Osteoblast (primary cell): ENCODE data around the gene SMARCE1. TPM values are rescaled to one million over a fixed set of nuclear protein-coding genes. Genes with fewer than 3 reads are reported as not detected.
A peak's percentile ranks its signal among the peaks of the same experiment; 100 is the strongest.

Source experiments
- DNase-seq: peaks from one replicate; pipeline ENCODE4 v3.0.0; 2011; ENCODE audit warnings: low spot score, mixed read lengths; ENCODE audit not compliant: insufficient read length; ENCODE audit errors: missing footprints
- H2AFZ ChIP-seq: 2 replicates; pipeline ENCODE4 v1.6.0; 2011; ENCODE audit warnings: mild to moderate bottlenecking, low read length
- H3K27ac ChIP-seq: 2 replicates; pipeline ENCODE4 v1.5.1; 2011; ENCODE audit warnings: mild to moderate bottlenecking, low read depth, low read length, moderate library complexity
- H3K27me3 ChIP-seq: 2 replicates; pipeline ENCODE4 v1.6.0; 2012; ENCODE audit warnings: mild to moderate bottlenecking, control low read depth, inconsistent platforms, low read length, moderate library complexity; ENCODE audit not compliant: insufficient read depth
- H3K36me3 ChIP-seq: 2 replicates; pipeline ENCODE4 v1.5.1; 2011; ENCODE audit warnings: mild to moderate bottlenecking, low read length, control low read depth, moderate library complexity; ENCODE audit not compliant: insufficient read depth
- H3K4me1 ChIP-seq: 2 replicates; pipeline ENCODE4 v1.5.1; 2011; ENCODE audit warnings: mild to moderate bottlenecking, low read length, control low read depth, moderate library complexity; ENCODE audit not compliant: insufficient read depth
- H3K4me2 ChIP-seq: 2 replicates; pipeline ENCODE4 v1.6.0; 2011; ENCODE audit warnings: mild to moderate bottlenecking, low read length; ENCODE audit not compliant: insufficient read depth
- H3K4me3 ChIP-seq: fragments of 200-600 bp; sonication (generic); 3 replicates; pipeline ENCODE4 v1.5.1; 2012; ENCODE audit warnings: mild to moderate bottlenecking, low read length, inconsistent platforms; ENCODE audit not compliant: insufficient read depth
- H3K79me2 ChIP-seq: 2 replicates; pipeline ENCODE4 v1.6.0; 2012; ENCODE audit warnings: mild to moderate bottlenecking, low read length, control low read depth, inconsistent platforms; ENCODE audit not compliant: insufficient read depth
- H3K9me3 ChIP-seq: 2 replicates; pipeline ENCODE4 v1.5.1; 2011; ENCODE audit warnings: low read depth, low read length, control low read depth
- H4K20me1 ChIP-seq: 2 replicates; pipeline ENCODE4 v1.6.0; 2012; ENCODE audit warnings: mild to moderate bottlenecking, low read length, control low read depth; ENCODE audit not compliant: insufficient read depth
- total RNA-seq: library from RNA; depleted of rRNA; stranded (reverse); fragments of >200 nt; gene quantifications from 2 replicates; pipeline ENCODE4 v1.2.3, GENCODE V29; 2012
- TF ChIP-seq, protein P1 (sequence below): IDR thresholded peaks from 2 replicates; pipeline ENCODE4 v1.5.1; 2011; ENCODE audit warnings: mild to moderate bottlenecking, low read depth, low read length, moderate library complexity; ENCODE audit errors: extremely low read depth

Gene SMARCE1
- total RNA-seq = 101 and 107 TPM in 2 replicates

DNA sequence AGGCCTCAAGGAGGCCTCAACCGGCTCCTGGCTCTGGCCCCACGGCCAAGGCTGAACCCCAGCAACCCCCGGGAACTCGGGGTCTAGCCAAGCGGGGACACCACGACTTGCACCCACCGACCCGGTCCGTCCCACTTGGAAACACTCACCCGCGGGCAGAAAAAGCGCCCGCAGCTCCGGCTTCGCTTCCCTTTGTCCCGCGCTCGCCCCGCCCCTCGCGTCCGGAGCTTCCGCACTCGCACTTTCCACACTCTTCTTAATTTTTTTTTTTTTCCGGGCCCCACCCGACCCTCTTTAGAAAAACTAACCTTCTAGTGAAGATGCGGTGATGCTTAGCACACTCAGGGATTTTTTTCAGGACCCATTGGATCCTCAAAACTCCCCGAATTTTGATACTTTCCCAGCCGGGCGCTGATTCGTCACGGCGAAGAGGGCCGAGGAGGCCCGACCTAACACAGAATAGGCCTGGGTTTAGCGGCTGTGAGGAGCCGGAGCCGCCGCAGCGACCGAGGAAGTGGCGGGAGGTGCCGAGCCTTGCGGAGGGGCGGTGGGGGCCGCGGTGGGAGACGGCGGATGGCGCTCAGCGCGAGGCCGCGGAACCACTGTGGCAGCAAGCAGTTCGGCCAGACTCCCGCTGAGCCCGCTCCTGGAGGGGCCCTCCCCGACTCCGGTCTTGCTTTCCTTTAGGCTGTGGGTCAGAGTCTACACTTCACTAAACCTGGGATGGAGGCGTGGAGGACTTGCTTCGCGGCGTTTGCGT, at the start of gene SMARCE1:
Gene SMARCE1 (minus strand): TSS at position 195 of the 760 bp plus-strand sequence. CDS start 2,016 bp downstream, outside the sequence.
- peak; percentile 84 for DNase-seq

DNA sequence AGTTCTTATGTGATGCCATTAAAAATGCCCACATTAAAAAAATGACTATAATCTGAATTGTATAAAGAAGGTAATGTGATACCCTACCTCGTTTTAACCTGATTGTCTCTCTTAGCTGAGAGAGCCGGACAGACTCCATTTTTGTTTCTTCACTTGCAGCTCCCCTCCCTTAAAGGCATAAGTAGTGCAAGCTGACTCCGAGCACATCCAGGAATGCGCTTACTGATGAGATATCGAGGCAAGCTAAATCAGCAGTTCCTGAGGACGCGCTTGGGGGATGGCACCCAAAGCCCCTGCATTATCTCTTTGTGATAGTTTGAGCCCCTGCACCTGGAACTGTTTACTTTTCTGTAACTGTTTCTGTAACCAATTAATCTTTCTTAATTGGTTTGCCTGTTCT, 49.7 kb upstream of the SMARCE1 start:
- Histone ChIP-seq H3K4me1 (no peaks in the 10 kb centered on the region), H3K36me3 (no peaks in the 10 kb centered on the region), H4K20me1 (no peaks in the 10 kb centered on the region), H3K79me2 (no peaks in the 10 kb centered on the region), H3K27ac (no peak overlapping the region), H3K9me3 (no peaks in the 10 kb centered on the region), H3K27me3 (peaks cover 66% of the 10 kb centered on the region), H3K4me3 (no peak overlapping the region), H3K4me2 (no peak overlapping the region), H2AFZ (no peak overlapping the region)
- DNase-seq = no peak
- TF ChIP-seq, protein P1, sequence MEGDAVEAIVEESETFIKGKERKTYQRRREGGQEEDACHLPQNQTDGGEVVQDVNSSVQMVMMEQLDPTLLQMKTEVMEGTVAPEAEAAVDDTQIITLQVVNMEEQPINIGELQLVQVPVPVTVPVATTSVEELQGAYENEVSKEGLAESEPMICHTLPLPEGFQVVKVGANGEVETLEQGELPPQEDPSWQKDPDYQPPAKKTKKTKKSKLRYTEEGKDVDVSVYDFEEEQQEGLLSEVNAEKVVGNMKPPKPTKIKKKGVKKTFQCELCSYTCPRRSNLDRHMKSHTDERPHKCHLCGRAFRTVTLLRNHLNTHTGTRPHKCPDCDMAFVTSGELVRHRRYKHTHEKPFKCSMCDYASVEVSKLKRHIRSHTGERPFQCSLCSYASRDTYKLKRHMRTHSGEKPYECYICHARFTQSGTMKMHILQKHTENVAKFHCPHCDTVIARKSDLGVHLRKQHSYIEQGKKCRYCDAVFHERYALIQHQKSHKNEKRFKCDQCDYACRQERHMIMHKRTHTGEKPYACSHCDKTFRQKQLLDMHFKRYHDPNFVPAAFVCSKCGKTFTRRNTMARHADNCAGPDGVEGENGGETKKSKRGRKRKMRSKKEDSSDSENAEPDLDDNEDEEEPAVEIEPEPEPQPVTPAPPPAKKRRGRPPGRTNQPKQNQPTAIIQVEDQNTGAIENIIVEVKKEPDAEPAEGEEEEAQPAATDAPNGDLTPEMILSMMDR = no peak

More for the DNA sequence above, at the start of gene SMARCE1:
- peaks cover 51% of the 10 kb centered on the region for H3K79me2 ChIP-seq
- peak within 1 kb of the TSS; percentile 99 for H2AFZ ChIP-seq
- H3K27ac ChIP-seq = peak within 1 kb of the TSS; percentile 97
- peaks cover 26% of the 10 kb centered on the region for H3K36me3 ChIP-seq
- H3K4me1 ChIP-seq = peaks cover 18% of the 10 kb centered on the region
- H3K4me3 ChIP-seq = peak within 1 kb of the TSS; percentile 87
- H4K20me1 ChIP-seq = no peaks in the 10 kb centered on the region
- H3K9me3 ChIP-seq = no peaks in the 10 kb centered on the region
- H3K27me3 ChIP-seq = no peaks in the 10 kb centered on the region
- TF ChIP-seq, protein P1 = no peak
- H3K4me2 ChIP-seq = peak within 1 kb of the TSS; percentile 98

DNA sequence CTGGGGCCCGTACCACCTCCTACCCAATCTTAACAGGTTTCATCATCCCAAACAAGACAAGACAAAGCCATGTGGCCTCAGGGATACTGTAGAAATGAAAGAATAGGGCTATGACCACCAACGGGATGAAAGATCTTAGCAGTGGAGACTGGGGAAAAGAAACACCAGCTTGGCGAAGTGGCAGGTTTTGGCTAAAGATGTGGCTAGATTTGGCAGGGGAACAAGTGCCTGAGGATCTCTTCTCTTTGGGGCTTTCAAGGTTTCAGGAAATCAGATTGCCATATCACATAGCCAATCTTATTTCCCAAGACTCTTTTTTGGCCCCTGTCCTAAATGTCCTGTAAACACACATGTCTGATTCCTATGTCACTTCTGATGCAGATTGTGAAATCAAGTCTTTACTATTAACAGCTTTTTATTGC, 49.0 kb upstream of the SMARCE1 start:
- Histone ChIP-seq H2AFZ (no peak overlapping the region), H3K27me3 (peaks cover 72% of the 10 kb centered on the region), H3K36me3 (no peaks in the 10 kb centered on the region), H3K9me3 (no peaks in the 10 kb centered on the region), H3K79me2 (no peaks in the 10 kb centered on the region), H3K4me1 (no peaks in the 10 kb centered on the region), H3K4me2 (no peak overlapping the region), H4K20me1 (no peaks in the 10 kb centered on the region), H3K27ac (no peak overlapping the region), H3K4me3 (no peak overlapping the region)
- DNase-seq = no peak
- TF ChIP-seq, protein P1 = no peak

DNA sequence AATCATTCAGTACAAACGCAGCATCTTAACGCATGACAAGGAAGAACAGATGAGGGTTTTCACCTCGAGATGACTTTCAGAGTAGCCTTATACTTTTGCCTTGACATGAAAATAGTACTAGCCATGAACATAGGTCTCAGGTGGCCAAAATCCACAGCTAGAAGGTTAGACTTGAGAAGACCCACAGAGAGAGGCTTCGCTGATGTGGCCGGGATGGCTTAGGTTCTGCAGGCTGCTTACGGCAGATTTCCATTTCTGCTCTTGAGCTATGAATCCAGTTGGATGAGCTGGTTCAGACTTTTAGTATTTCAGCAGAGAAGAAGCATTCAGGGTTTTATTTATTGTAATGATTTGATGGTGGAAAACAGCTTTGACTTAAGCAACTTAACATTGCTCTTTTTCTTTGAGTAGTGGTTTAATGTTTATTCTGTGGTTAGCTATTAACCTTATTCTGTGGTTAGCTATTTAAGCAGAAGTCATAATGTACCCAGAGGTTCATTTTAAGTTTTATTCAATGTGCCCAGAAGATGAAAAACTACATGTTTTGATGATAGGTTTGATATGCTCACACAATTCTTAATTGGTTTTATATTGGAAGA, 48.4 kb upstream of the SMARCE1 start:
- Histone ChIP-seq H3K27me3 (peaks cover 69% of the 10 kb centered on the region), H2AFZ (no peak overlapping the region), H3K4me2 (no peak overlapping the region), H3K4me3 (no peak overlapping the region), H3K27ac (no peak overlapping the region), H3K79me2 (no peaks in the 10 kb centered on the region), H3K9me3 (no peaks in the 10 kb centered on the region), H3K36me3 (no peaks in the 10 kb centered on the region), H3K4me1 (no peaks in the 10 kb centered on the region), H4K20me1 (no peaks in the 10 kb centered on the region)
- DNase-seq = peak; percentile 41
- TF ChIP-seq, protein P1 = no peak
